IMR-90 (cell line): ENCODE data around the gene SLX1B. TPM values are rescaled to one million over a fixed set of nuclear protein-coding genes. Genes with fewer than 3 reads are reported as not detected.
"Not testable (repeated sequence)": the region's sequence is repeated elsewhere in the genome, so short reads cannot be mapped to it uniquely, and the experiment has no call there.

Experiments
- ATAC-seq: fragments of 200-7000 bp; cut with Tn5 transposase; 2 replicates; pipeline ENCODE4 v1.9.1; 2020; ENCODE audit warnings: low read depth, mild to moderate bottlenecking, moderate library complexity
- Bru-seq: library from RNA; stranded (reverse); fragments of 400-500 nt; gene quantifications from one replicate; lab custom pipeline; 2021; lab: Mats Ljungman, UMichigan
- BruChase-seq, 2 experiments: library from RNA; stranded (reverse); fragments of 400-500 nt; gene quantifications; one replicate each; lab custom pipeline; 2021; lab: Mats Ljungman, UMichigan
- BruUV-seq: library from RNA; stranded (reverse); fragments of 400-500 nt; replicated peaks from 2 replicates; lab custom pipeline; 2021; lab: Mats Ljungman, UMichigan
- CTCF ChIA-PET: fragments of 300-600 bp; formaldehyde crosslinking; extraction: SDS; loops from one replicate; lab custom pipeline; 2021; ENCODE audit warnings: antibody characterized with exemption; lab: Yijun Ruan, JAX
- POLR2A ChIA-PET: fragments of 300-600 bp; sonication (Branson Sonifier 250); formaldehyde crosslinking; loops from one replicate; lab custom pipeline; 2022; ENCODE audit warnings: antibody characterized with exemption; ENCODE audit not compliant: unreplicated experiment; lab: Charles Lee
- DNase-seq: peaks from one replicate; pipeline ENCODE4 v3.0.0; 2013
- H2AFZ ChIP-seq: replicated peaks from 2 replicates; pipeline ENCODE3; 2013; ENCODE audit warnings: low read length, mild to moderate bottlenecking; ENCODE audit not compliant: poor library complexity
- H2AK5ac ChIP-seq: 2 replicates; pipeline ENCODE4 v1.6.1; 2013; ENCODE audit warnings: low read depth, low read length, inconsistent platforms
- H2AK9ac ChIP-seq: replicated peaks from 2 replicates; pipeline ENCODE3; 2013; ENCODE audit warnings: mild to moderate bottlenecking, low read depth, low read length, moderate library complexity; ENCODE audit not compliant: poor library complexity
- H2BK120ac ChIP-seq: 2 replicates; pipeline ENCODE4 v1.6.1; 2013; ENCODE audit warnings: low read depth, low read length, inconsistent platforms
- H2BK15ac ChIP-seq: 3 replicates; pipeline ENCODE4 v1.6.1; 2013; ENCODE audit warnings: low read depth, low read length, inconsistent platforms
- H2BK20ac ChIP-seq: 2 replicates; pipeline ENCODE4 v1.6.1; 2013; ENCODE audit warnings: low read depth, mild to moderate bottlenecking, inconsistent platforms, low read length, moderate library complexity
- H2BK5ac ChIP-seq: 2 replicates; pipeline ENCODE4 v1.6.1; 2013; ENCODE audit warnings: mild to moderate bottlenecking, low read depth, low read length, inconsistent platforms; ENCODE audit not compliant: poor library complexity, severe bottlenecking
- H3K14ac ChIP-seq: replicated peaks from 2 replicates; pipeline ENCODE4 v1.6.1; 2013; ENCODE audit warnings: low read depth, low read length, inconsistent platforms
- H3K18ac ChIP-seq: 2 replicates; pipeline ENCODE4 v1.6.1; 2013; ENCODE audit warnings: low read depth, low read length, control low read depth
- H3K23ac ChIP-seq: 2 replicates; pipeline ENCODE4 v1.6.1; 2013; ENCODE audit warnings: low read depth, low read length, inconsistent platforms
- H3K27ac ChIP-seq: 2 replicates; pipeline ENCODE4 v1.5.1; 2013; ENCODE audit warnings: mild to moderate bottlenecking, control low read depth, low read length; ENCODE audit not compliant: insufficient read depth
- H3K27me3 ChIP-seq: 2 replicates; pipeline ENCODE4 v1.6.1; 2013; ENCODE audit warnings: low read length; ENCODE audit not compliant: control insufficient read depth, insufficient read depth
- H3K36me3 ChIP-seq: 2 replicates; pipeline ENCODE4 v1.6.1; 2013; ENCODE audit warnings: low read length, mixed read lengths; ENCODE audit not compliant: control insufficient read depth, insufficient read depth
- H3K4ac ChIP-seq: 2 replicates; pipeline ENCODE4 v1.6.1; 2013; ENCODE audit warnings: low read depth, low read length, inconsistent platforms
- H3K4me1 ChIP-seq: 2 replicates; pipeline ENCODE4 v1.6.1; 2013; ENCODE audit warnings: low read length, mixed read lengths; ENCODE audit not compliant: control insufficient read depth, insufficient read depth
- H3K4me2 ChIP-seq: 2 replicates; pipeline ENCODE4 v1.6.1; 2013; ENCODE audit warnings: low read depth, mild to moderate bottlenecking, control low read depth, low read length, moderate library complexity
- H3K4me3 ChIP-seq: 2 replicates; pipeline ENCODE4 v1.5.1; 2013; ENCODE audit warnings: low read depth, mild to moderate bottlenecking, control low read depth, low read length, moderate library complexity; ENCODE audit not compliant: insufficient read depth
- H3K56ac ChIP-seq: 2 replicates; pipeline ENCODE4 v1.6.1; 2013; ENCODE audit warnings: low read length, inconsistent platforms; ENCODE audit not compliant: insufficient read depth; ENCODE audit errors: extremely low read depth
- H3K79me1 ChIP-seq, 2 experiments: 2 replicates each; pipeline ENCODE4 v1.6.1; 2013; ENCODE audit warnings: low read length in 2 of 2, inconsistent platforms in 1 of 2, low read depth in 1 of 2
- H3K9ac ChIP-seq: 2 replicates; pipeline ENCODE4 v1.6.1; 2013; ENCODE audit warnings: low read depth, low read length, control low read depth
- H3K9me1 ChIP-seq: 2 replicates; pipeline ENCODE4 v1.6.1; 2013; ENCODE audit warnings: low read length, inconsistent platforms; ENCODE audit not compliant: insufficient read depth
- H3K9me3 ChIP-seq: 2 replicates; pipeline ENCODE4 v1.6.1; 2013; ENCODE audit warnings: low read length; ENCODE audit not compliant: control insufficient read depth, insufficient read depth
- H4K20me1 ChIP-seq: 2 replicates; pipeline ENCODE4 v1.6.1; 2013; ENCODE audit warnings: low read length, inconsistent platforms; ENCODE audit not compliant: insufficient read depth
- H4K5ac ChIP-seq: 2 replicates; pipeline ENCODE4 v1.6.1; 2013; ENCODE audit warnings: mild to moderate bottlenecking, low read depth, low read length, control low read depth
- H4K8ac ChIP-seq, 2 experiments: 2 replicates each; pipeline ENCODE4 v1.6.1; 2013; ENCODE audit warnings: low read depth in 2 of 2, low read length in 2 of 2, control low read depth in 1 of 2, inconsistent platforms in 1 of 2
- H4K91ac ChIP-seq: 2 replicates; pipeline ENCODE4 v1.6.1; 2013; ENCODE audit warnings: low read depth, low read length, inconsistent platforms; ENCODE audit not compliant: insufficient read depth
- WGBS, 2 experiments: methylation state at CpG; one replicate each; pipeline versions ENCODE4 v1.1.5 to v1.1.7; 2013; ENCODE audit warnings: missing lambda C conversion rate in 2 of 2; ENCODE audit not compliant: insufficient read length in 1 of 2; ENCODE audit errors: extremely low coverage in 2 of 2; 5-methylcytosine and 5-hydroxymethylcytosine counted together
- dilution Hi-C: fragments of 300-500 bp; cut with HindIII; formaldehyde crosslinking; loops from one replicate; pipeline ENCODE4 v1.14.3; 2018; ENCODE audit warnings: low sequenced_read_pairs; ENCODE audit not compliant: unreplicated experiment
- in situ Hi-C: fragments of 300-500 bp; cut with MboI; formaldehyde crosslinking; loops from 3 replicates; pipeline ENCODE4 v1.14.3; 2019; ENCODE audit warnings: low sequenced_read_pairs, inconsistent platforms, mixed read lengths
- intact Hi-C: fragments of 100-400 bp; cut with micrococcal nuclease; formaldehyde crosslinking; loops from 2 replicates; pipeline ENCODE4 v1.10.0; 2022
- long read RNA-seq: library from polyadenylated mRNA; unstranded; transcript quantifications from one replicate; pipeline ENCODE4 v2.0.0, GENCODE V29; 2021; ENCODE audit not compliant: unreplicated experiment
- polyA plus RNA-seq, 3 experiments: library from polyadenylated mRNA; depleted of rRNA; stranded (reverse); fragments of >200 nt; gene quantifications; 2 replicates each; pipeline ENCODE4 v1.2.3, GENCODE V29; 2012; ENCODE audit warnings: low replicate concordance in 1 of 3
- total RNA-seq: library from RNA; depleted of rRNA; stranded (reverse); fragments of >200 nt; gene quantifications from 2 replicates; pipeline ENCODE4 v1.2.3, GENCODE V29; 2012; rRNA removed

The SLX1B gene
- total RNA-seq (8.3 and 9.3 TPM in 2 replicates), polyA plus RNA-seq (2012; rRNA removed) (15.8 and 19.6 TPM in 2 replicates), Bru-seq, nascent RNA (percentile 40 among the genes with signal in this experiment), BruChase-seq, experiment 1, labeled RNA remaining after a 6-hour chase (percentile 51 among the genes with signal in this experiment), BruChase-seq, experiment 2, labeled RNA remaining after a 2-hour chase (percentile 54 among the genes with signal in this experiment)
- 13.2 and 33.9 TPM in 2 replicates for polyA plus RNA-seq (2012; cell fraction: cytosol; rRNA removed)
- 32.4 and 93.2 TPM in 2 replicates for polyA plus RNA-seq (2012; cell fraction: nucleus; rRNA removed; ENCODE audit: low replicate concordance)
- long read RNA-seq, transcript SLX1B-201 (6 exons, 1,165 nt), result major isoform, 21 of 27 reads
- long read RNA-seq, partial matches to known transcripts, result 1 of 27 reads
- long read RNA-seq, other reads (novel, unspliced or antisense), result 5 of 27 reads

DNA sequence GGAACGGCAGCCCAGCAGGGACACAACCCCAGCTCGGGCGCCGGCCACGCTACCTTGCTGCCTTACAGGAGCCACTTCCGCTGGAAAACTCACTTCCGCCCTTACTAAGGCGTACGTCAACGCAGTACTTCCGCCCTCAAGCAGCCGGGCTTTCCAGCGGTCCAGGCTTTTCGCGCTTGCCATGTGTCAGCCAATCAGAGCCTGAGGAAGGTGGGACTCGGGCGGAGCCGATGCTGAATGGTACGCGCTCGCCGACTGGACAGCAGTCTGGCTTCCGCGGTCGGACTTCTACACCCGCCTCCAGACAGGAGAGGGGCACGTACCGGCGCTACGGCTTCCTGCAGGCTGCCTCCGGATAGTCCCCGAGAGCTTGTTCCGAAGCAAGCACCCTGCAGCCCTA is at the start of gene SLX1B, which contains the start of gene BOLA2:
Gene SLX1B, plus strand, starts transcription at position 265 of the 400 bp plus-strand sequence.
Gene BOLA2, minus strand, starts transcription at position 83 of the 400 bp plus-strand sequence. CDS start 98 bp downstream, outside the sequence.
- H3K18ac ChIP-seq, H3K27ac ChIP-seq, CTCF ChIA-PET, H3K4me3 ChIP-seq, H2AK5ac ChIP-seq, H3K4me1 ChIP-seq, H3K14ac ChIP-seq, H2BK120ac ChIP-seq, dilution Hi-C loops, H2AFZ ChIP-seq, H4K5ac ChIP-seq, H2BK5ac ChIP-seq, H3K27me3 ChIP-seq, H3K4me2 ChIP-seq, H2BK20ac ChIP-seq, H3K4ac ChIP-seq, intact Hi-C loops, H4K8ac ChIP-seq, H4K20me1 ChIP-seq, POLR2A ChIA-PET, H3K56ac ChIP-seq, H4K91ac ChIP-seq, H3K79me1 ChIP-seq, in situ Hi-C loops, H2AK9ac ChIP-seq, H3K36me3 ChIP-seq, H3K9me1 ChIP-seq, DNase-seq, BruUV-seq, H3K23ac ChIP-seq, H3K9ac ChIP-seq, H2BK15ac ChIP-seq, H3K9me3 ChIP-seq: not testable (repeated sequence)
- WGBS, 2 experiments, result no CpG with 5 or more reads among the region's 33 CpGs
- peak; percentile 94 for ATAC-seq
